Measurements from ENCODE around the gene SHC3.

- TF ChIP-seq, protein P1, sequence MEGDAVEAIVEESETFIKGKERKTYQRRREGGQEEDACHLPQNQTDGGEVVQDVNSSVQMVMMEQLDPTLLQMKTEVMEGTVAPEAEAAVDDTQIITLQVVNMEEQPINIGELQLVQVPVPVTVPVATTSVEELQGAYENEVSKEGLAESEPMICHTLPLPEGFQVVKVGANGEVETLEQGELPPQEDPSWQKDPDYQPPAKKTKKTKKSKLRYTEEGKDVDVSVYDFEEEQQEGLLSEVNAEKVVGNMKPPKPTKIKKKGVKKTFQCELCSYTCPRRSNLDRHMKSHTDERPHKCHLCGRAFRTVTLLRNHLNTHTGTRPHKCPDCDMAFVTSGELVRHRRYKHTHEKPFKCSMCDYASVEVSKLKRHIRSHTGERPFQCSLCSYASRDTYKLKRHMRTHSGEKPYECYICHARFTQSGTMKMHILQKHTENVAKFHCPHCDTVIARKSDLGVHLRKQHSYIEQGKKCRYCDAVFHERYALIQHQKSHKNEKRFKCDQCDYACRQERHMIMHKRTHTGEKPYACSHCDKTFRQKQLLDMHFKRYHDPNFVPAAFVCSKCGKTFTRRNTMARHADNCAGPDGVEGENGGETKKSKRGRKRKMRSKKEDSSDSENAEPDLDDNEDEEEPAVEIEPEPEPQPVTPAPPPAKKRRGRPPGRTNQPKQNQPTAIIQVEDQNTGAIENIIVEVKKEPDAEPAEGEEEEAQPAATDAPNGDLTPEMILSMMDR (IDR thresholded peaks at IDR 0.05), result no peak
- TF ChIP-seq POLR2A (IDR thresholded peaks at IDR 0.05), result no peak
Observed at GRCh38 chr9:89000371-89000781, 178.2 kb downstream of the SHC3 start.
